ENCODE data around the gene TRIM52.
"Not testable (repeated sequence)": the region's sequence is repeated elsewhere in the genome, so short reads cannot be mapped to it uniquely, and the experiment has no call there.

TRIM52 gene

DNA sequence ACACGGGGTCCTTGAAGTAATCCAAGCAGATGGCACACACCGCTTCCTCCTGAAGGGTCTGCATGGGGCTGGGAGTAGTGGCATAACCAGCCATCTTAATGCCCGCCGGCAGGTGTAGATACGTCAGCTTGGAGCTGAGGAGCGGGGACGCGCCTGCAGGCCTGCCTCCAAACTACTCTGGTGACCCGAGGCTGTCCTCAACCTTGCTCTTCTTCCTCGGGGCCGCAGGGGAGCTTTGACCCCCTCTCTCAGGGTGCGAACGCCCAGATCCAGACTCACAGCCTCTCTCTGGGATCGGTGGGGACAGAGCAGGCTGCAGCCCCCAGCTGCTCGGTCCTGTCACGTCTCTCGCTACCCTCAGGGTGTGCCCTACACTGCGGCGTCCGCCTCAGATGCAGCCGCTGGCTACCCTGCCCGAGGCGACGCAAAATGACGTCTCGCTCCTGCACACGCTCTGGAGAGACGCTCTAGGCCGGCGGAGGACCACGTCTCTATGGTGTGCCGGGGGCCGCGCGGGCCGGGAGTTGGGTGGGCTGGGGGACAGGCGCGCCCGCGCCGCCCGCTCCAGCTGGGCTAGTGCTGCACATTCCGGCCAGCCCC lies at the start of gene TRIM52:
TSS of gene TRIM52 (minus strand) at position 424 of the 600 bp plus-strand sequence. CDS start at position 94, 330 bp downstream.
- TF ChIP-seq, protein P1, sequence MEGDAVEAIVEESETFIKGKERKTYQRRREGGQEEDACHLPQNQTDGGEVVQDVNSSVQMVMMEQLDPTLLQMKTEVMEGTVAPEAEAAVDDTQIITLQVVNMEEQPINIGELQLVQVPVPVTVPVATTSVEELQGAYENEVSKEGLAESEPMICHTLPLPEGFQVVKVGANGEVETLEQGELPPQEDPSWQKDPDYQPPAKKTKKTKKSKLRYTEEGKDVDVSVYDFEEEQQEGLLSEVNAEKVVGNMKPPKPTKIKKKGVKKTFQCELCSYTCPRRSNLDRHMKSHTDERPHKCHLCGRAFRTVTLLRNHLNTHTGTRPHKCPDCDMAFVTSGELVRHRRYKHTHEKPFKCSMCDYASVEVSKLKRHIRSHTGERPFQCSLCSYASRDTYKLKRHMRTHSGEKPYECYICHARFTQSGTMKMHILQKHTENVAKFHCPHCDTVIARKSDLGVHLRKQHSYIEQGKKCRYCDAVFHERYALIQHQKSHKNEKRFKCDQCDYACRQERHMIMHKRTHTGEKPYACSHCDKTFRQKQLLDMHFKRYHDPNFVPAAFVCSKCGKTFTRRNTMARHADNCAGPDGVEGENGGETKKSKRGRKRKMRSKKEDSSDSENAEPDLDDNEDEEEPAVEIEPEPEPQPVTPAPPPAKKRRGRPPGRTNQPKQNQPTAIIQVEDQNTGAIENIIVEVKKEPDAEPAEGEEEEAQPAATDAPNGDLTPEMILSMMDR (IDR thresholded peaks at IDR 0.05; ENCODE audit: low read depth, low read length), result no peak
- in situ Hi-C loops (cut with HindIII; ENCODE audit: low sequenced_read_pairs), result no loop called here
- H3K4me3 ChIP-seq (ENCODE audit: low read depth, low read length), result peak within 1 kb of the TSS; percentile 83
- DNase-seq (ENCODE audit: low read depth, low spot score), result peak; percentile 88

DNA sequence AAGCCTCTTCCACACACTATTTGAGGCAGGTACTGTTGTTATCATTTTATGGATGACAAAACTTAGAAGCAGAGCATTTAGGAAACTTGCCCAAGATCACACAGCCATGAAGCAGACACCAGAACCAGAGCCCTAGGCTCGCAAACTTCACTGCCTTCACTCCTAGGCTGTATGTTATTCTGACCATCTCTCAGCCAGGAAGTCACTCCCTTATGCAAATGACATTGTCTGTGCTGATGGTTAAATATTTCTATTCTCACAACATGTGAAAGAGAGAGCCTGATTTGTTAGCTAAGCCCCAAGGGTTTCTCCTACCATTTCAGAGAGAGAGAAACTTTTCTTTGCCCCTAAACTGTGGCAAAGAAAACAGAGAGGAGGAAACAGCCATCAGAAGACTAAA lies 26.4 kb upstream of the TRIM52 start:
- in situ Hi-C loops (cut with HindIII; ENCODE audit: low sequenced_read_pairs); H3K4me3 ChIP-seq (ENCODE audit: low read depth, low read length); DNase-seq (ENCODE audit: low read depth, low spot score): not testable (repeated sequence)

DNA sequence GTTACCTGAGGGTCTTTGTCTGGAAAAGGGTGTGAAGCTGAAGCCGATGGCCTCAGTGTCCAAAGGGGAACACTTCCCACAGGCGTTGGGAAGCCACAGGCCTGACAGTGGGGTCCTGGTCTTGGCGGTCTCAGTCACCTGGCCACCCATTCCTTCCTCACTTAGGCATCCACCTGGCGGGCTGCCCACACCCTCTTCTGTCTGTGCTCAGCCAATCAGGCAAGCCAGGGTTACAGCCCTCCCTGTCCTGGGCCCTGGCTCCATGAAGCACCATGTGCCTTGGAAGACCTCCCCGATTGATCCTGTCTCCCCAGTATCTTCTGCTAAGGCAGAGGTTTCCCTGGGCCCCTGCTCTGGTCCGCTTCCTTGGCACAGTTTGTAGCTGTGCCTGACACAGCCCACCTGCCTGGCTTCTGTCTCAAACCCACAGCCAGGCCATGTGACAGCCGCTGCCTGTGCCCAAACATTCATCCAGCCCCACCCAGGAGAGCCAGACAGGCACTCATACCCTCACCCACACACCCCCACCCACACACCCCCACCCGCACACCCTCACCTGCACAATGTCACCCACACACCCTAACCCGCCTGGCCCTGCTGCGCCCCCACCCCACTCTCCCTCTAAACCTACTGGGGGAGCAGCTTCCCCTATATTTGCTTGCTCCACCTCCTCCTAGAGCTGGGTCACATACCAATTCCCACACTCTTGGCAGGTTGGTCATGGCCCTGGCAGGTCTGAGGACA lies 25.2 kb upstream of the TRIM52 start:
- H3K4me3 ChIP-seq (ENCODE audit: low read depth, low read length); in situ Hi-C loops (cut with HindIII; ENCODE audit: low sequenced_read_pairs); DNase-seq (ENCODE audit: low read depth, low spot score): not testable (repeated sequence)

DNA sequence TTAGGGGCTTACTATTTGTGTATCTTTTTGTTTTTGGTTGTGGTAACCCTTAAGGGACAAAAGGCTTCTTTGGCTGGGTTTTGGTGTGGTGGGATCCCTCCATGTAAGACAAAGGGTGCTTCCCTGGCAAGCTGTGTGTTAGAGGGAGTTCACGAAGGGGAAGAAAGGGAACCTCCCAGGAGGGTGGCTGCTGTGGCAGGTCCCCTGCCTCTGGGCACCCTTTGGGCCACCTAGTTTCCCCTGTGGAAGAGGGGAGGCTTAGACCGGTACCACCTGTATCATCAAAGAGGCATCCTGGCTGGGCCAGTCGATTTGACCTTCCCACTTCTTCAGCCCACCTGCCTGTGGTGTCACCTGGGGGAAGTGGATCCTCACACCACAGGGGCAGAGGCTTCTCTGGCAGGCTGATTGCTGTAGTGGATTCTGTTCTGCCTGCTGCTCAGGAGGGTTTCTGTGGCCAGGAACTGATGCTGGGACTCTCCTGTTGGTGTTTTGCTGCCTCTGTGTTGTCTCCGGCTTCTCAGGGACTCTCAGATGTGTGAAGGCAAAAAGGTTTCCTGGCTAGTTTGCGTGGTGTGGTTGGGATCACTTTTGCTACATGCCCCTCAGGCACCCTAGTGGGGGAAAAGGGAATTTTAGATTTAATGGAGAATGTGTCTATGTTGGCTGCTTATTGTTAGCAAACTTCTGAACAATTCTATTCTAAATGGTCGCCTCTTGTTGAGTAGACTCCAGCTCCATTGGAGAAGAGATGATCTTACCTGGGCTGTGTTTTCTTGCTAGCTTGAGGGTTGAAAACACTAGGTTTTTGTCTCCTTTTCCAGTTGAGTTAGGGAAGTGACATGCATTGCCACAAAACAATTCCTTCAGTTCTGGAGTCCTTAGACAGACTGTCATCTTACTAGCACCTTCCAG lies 23.2 kb upstream of the TRIM52 start:
- in situ Hi-C loops (cut with HindIII; ENCODE audit: low sequenced_read_pairs); H3K4me3 ChIP-seq (ENCODE audit: low read depth, low read length); DNase-seq (ENCODE audit: low read depth, low spot score): not testable (repeated sequence)

DNA sequence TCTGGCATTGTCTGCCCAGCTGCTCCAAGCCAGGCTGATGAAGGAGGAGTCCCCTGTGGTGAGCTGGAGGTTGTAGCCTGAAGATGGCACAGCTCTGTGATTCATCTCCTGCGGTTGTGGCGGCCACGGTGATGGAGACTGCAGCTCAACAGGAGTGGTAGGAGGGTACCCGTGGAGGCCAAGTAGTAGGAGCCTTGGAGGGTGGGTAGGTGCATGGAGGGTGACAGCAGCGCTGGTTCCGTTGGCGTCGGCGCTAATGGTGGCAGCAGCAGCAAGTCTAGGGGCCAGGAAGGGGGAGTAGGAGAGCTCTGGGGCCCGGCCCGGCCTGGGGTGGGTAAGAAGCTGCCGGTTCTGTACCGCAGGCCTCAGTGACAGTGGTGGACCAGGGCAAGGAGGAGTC lies 22.4 kb upstream of the TRIM52 start:
- in situ Hi-C loops (cut with HindIII; ENCODE audit: low sequenced_read_pairs), result no loop called here
- no peak overlapping the region for H3K4me3 ChIP-seq (ENCODE audit: low read depth, low read length)
- DNase-seq (ENCODE audit: low read depth, low spot score), result no peak
- TF ChIP-seq, protein P1 (IDR thresholded peaks at IDR 0.05; ENCODE audit: low read depth, low read length), result no peak

DNA sequence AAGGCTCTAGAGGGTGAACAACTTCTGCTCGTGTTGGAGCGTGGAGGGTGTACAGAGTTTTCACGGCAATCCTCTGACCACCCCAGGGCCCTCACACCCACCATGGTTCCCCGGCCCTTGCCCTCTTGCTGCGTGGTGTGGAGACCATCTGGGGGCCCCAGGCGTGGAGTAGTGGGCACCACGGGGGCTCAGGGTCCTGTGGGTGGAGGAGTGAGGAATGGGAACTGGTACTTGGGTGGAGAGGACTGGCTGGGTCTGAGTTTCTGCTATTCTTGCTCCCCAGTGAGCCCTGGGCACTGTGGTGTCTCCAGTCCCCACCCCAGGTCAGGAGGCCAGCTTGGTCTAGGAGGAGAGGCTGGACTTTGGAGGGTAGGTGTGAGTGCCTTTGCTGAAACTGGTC lies 21.9 kb upstream of the TRIM52 start:
- no peak overlapping the region for H3K4me3 ChIP-seq (ENCODE audit: low read depth, low read length)
- TF ChIP-seq, protein P1 (IDR thresholded peaks at IDR 0.05; ENCODE audit: low read depth, low read length), result no peak
- in situ Hi-C loops (cut with HindIII; ENCODE audit: low sequenced_read_pairs), result no loop called here
- no peak for DNase-seq (ENCODE audit: low read depth, low spot score)

DNA sequence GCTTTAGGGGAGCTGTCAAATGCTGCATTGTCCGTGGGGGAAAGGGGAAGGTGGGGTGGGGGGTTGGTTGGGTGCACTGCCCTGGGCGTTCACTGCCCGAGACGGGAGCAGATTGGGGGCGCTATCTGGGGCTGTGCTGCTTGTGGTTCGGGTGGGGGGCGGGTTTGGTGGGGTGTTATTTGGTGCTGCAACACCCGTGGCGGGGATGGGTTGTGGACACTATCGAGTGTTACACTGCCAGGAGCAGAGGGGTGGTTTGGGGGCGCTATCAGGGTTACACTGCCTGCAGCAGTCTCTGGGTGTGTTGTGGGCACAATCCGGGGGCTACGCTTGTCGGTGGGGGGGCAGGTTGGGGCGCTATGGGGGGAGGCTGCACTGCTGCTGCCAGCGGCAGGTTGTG lies 21.5 kb upstream of the TRIM52 start:
- H3K4me3 ChIP-seq (ENCODE audit: low read depth, low read length); DNase-seq (ENCODE audit: low read depth, low spot score); in situ Hi-C loops (cut with HindIII; ENCODE audit: low sequenced_read_pairs): not testable (repeated sequence)

DNA sequence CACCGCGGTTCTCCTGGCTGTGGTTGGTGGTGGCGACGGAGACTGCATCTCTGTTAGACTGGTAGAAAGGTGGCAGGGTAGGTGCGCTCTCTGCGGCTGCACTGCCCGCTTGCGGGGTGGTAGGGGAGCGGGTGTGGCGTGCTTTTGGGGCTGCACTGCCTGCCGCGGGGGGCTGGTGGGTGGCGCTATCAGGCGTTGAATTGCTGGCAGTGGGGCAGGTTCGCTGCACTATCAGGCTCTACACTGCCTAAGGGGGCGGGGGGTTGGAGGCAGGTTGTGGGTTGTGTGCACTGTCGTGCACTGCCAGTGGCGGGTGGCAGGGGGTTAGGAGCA lies 21.0 kb upstream of the TRIM52 start:
- H3K4me3 ChIP-seq (ENCODE audit: low read depth, low read length), result no peak overlapping the region
- TF ChIP-seq, protein P1 (IDR thresholded peaks at IDR 0.05; ENCODE audit: low read depth, low read length), result no peak
- in situ Hi-C loops (cut with HindIII; ENCODE audit: low sequenced_read_pairs), result no loop called here
- no peak for DNase-seq (ENCODE audit: low read depth, low spot score)
